PC-3 (cell line): ENCODE results near the gene SH3BP4. TPM values are rescaled to one million over a fixed set of nuclear protein-coding genes. Genes with fewer than 3 reads are reported as not detected.

ENCODE experiments used
- ATAC-seq: fragments of 200-7000 bp; cut with Tn5 transposase; 2 replicates; pipeline ENCODE4 v1.9.1; 2020; ENCODE audit warnings: mild to moderate bottlenecking, moderate library complexity
- BruUV-seq: library from RNA; stranded (reverse); fragments of 400-500 nt; replicated peaks from 2 replicates; lab custom pipeline; 2021; lab: Mats Ljungman, UMichigan
- CTCF ChIA-PET: fragments of 300-600 bp; sonication (Branson Sonifier 250); formaldehyde crosslinking; loops from one replicate; lab custom pipeline; 2022; ENCODE audit warnings: antibody characterized with exemption; lab: Charles Lee
- POLR2A ChIA-PET: fragments of 300-600 bp; sonication (Branson Sonifier 250); formaldehyde crosslinking; loops from one replicate; lab custom pipeline; 2022; ENCODE audit warnings: antibody characterized with exemption; ENCODE audit not compliant: unreplicated experiment; lab: Charles Lee
- DNase-seq: peaks from one replicate; pipeline ENCODE4 v3.0.0-alpha.2; 2015
- H2AFZ ChIP-seq: fragments of 300-600 bp; sonication (generic); 2 replicates; pipeline ENCODE4 v1.6.0; 2016; ENCODE audit warnings: antibody characterized with exemption, low read length
- H3F3A ChIP-seq: fragments of 300-600 bp; sonication (generic); one replicate; pipeline ENCODE4 v1.6.0; 2017; ENCODE audit warnings: antibody characterized with exemption, low read length, control low read depth, mild to moderate bottlenecking; ENCODE audit not compliant: unreplicated experiment
- H3K27ac ChIP-seq: fragments of 300-600 bp; sonication (generic); 2 replicates; pipeline ENCODE4 v1.5.1; 2016; ENCODE audit warnings: mild to moderate bottlenecking, low read length
- H3K27me3 ChIP-seq: fragments of 300-600 bp; sonication (generic); 2 replicates; pipeline ENCODE4 v1.6.1; 2016; ENCODE audit warnings: low read length, mixed read lengths
- H3K36me3 ChIP-seq: fragments of 300-600 bp; sonication (generic); 2 replicates; pipeline ENCODE4 v1.6.1; 2016; ENCODE audit warnings: low read depth, mixed run types, low read length, mixed read lengths
- H3K4me1 ChIP-seq: fragments of 300-600 bp; sonication (generic); 2 replicates; pipeline ENCODE4 v1.5.1; 2016; ENCODE audit warnings: low read length; ENCODE audit not compliant: insufficient read depth
- H3K4me2 ChIP-seq: fragments of 300-600 bp; sonication (generic); 2 replicates; pipeline ENCODE4 v1.6.0; 2016; ENCODE audit warnings: low read length
- H3K4me3 ChIP-seq: fragments of 300-600 bp; sonication (generic); 2 replicates; pipeline ENCODE4 v1.5.1; 2016; ENCODE audit warnings: mild to moderate bottlenecking, low read length, mixed read lengths
- H3K79me2 ChIP-seq: fragments of 300-600 bp; sonication (generic); 2 replicates; pipeline ENCODE4 v1.6.1; 2017; ENCODE audit warnings: low read length, mixed read lengths
- H3K9ac ChIP-seq: fragments of 300-600 bp; sonication (generic); 2 replicates; pipeline ENCODE4 v1.6.0; 2016; ENCODE audit warnings: mild to moderate bottlenecking, low read length
- H3K9me2 ChIP-seq: fragments of 300-600 bp; sonication (generic); replicated peaks from 2 replicates; pipeline ENCODE4 v1.6.1; 2016; ENCODE audit warnings: mixed run types, low read length, mixed read lengths
- H3K9me3 ChIP-seq: fragments of 300-600 bp; sonication (generic); 2 replicates; pipeline ENCODE4 v1.6.1; 2016; ENCODE audit warnings: low read length, mixed read lengths
- H4K20me1 ChIP-seq: fragments of 300-600 bp; sonication (generic); 2 replicates; pipeline ENCODE4 v1.6.1; 2016; ENCODE audit warnings: low read length, mixed read lengths
- CTCF ChIP-seq: fragments of 300-600 bp; sonication (generic); conservative IDR thresholded peaks from 2 replicates; pipeline ENCODE4 v1.5.1; 2017; ENCODE audit warnings: antibody characterized with exemption, low read depth, mild to moderate bottlenecking, low read length
- EZH2 ChIP-seq: fragments of 300-600 bp; sonication (generic); IDR thresholded peaks from one replicate; pipeline ENCODE4 v1.6.1; 2017; ENCODE audit warnings: antibody characterized with exemption, mild to moderate bottlenecking, low read length; ENCODE audit not compliant: unreplicated experiment
- EZH2phosphoT487 ChIP-seq: fragments of 300-600 bp; sonication (generic); IDR thresholded peaks from 2 replicates; pipeline ENCODE4 v1.6.1; 2018; ENCODE audit warnings: mild to moderate bottlenecking, antibody characterized with exemption, low read length, borderline replicate concordance
- intact Hi-C: fragments of 100-400 bp; cut with micrococcal nuclease; formaldehyde crosslinking; loops from 2 replicates; pipeline ENCODE4 v1.9.0; 2023
- total RNA-seq: library from RNA; depleted of rRNA; stranded (reverse); fragments of >200 nt; gene quantifications from 2 replicates; pipeline ENCODE4 v1.2.3, GENCODE V29; 2014

SH3BP4 gene
- total RNA-seq, 1 experiment from 2014 or later, result 35.2 TPM

GRCh38 chr2:234998404-234999211 lies 46.8 kb downstream of the SH3BP4 start:
- H3K79me2 ChIP-seq, result peaks cover 57% of the 10 kb centered on the region
- H4K20me1 ChIP-seq, result no peaks in the 10 kb centered on the region
- H3K4me3 ChIP-seq, result no peak overlapping the region
- no peak overlapping the region for H3K9ac ChIP-seq
- intact Hi-C loops, result no loop called here
- CTCF ChIA-PET, result no interaction called here
- H3K27me3 ChIP-seq, result no peaks in the 10 kb centered on the region
- no TSS peak for BruUV-seq
- H2AFZ ChIP-seq, result no peak overlapping the region
- H3K4me2 ChIP-seq, result no peak overlapping the region
- no peaks in the 10 kb centered on the region; the same call in 1 of the 2 replicates for H3K36me3 ChIP-seq
- DNase-seq, result no peak
- no peaks in the 10 kb centered on the region for H3K4me1 ChIP-seq
- H3K9me3 ChIP-seq, result no peaks in the 10 kb centered on the region
- H3F3A ChIP-seq, result no peaks in the 10 kb centered on the region
- H3K27ac ChIP-seq, result no peak overlapping the region
- POLR2A ChIA-PET, result no interaction called here
- TF ChIP-seq EZH2, result no peak
- no peak for TF ChIP-seq EZH2phosphoT487
- no peak for TF ChIP-seq CTCF
- no peak for ATAC-seq
- H3K9me2 ChIP-seq, result no peaks in the 10 kb centered on the region

- Histone ChIP-seq H2AFZ (no peak overlapping the region), H3K9ac (no peak overlapping the region), H3K27ac (no peak overlapping the region), H3K9me2 (no peaks in the 10 kb centered on the region), H3K4me1 (no peaks in the 10 kb centered on the region), H3K4me3 (no peak overlapping the region), H3K4me2 (no peak overlapping the region), H3F3A (no peaks in the 10 kb centered on the region), H4K20me1 (no peaks in the 10 kb centered on the region; the same call in 1 of the 2 replicates), H3K36me3 (no peaks in the 10 kb centered on the region; the same call in 1 of the 2 replicates), H3K9me3 (no peaks in the 10 kb centered on the region), H3K27me3 (no peaks in the 10 kb centered on the region), H3K79me2 (peaks cover 57% of the 10 kb centered on the region)
- CTCF ChIA-PET, result no interaction called here
- POLR2A ChIA-PET, result no interaction called here
- intact Hi-C loops, result no loop called here
- no peak for ATAC-seq
- no peak for DNase-seq
- no TSS peak for BruUV-seq
- TF ChIP-seq EZH2phosphoT487 (no peak), EZH2 (no peak), CTCF (no peak)
These were observed 48.1 kb downstream of the SH3BP4 start for GRCh38 chr2:234999740-235000425.
